Tibial artery (tissue), 4 donors: ENCODE measurements around the gene NFKBIB.
"Not testable (repeated sequence)": the region's sequence is repeated elsewhere in the genome, so short reads cannot be mapped to it uniquely, and the experiment has no call there.

Experiments used
- DNase-seq, 2 donors: peaks; one replicate each; pipeline ENCODE4 v3.0.0-alpha.2; 2019
- H3K27ac ChIP-seq, 2 donors: fragments of 200-600 bp; sonication (generic) in 1 of 2; 1 replicate in 1 of 2; 2 replicates in 1 of 2; pipeline ENCODE4 v1.5.1; 2018 to 2019; ENCODE audit warnings: mild to moderate bottlenecking in 1 of 2
- H3K27me3 ChIP-seq, 2 donors: fragments of 200-600 bp; sonication (generic) in 1 of 2; one replicate each; pipeline versions ENCODE4 v1.5.1 to v1.6.0; 2016 to 2019
- H3K36me3 ChIP-seq, 3 donors: fragments of 200-600 bp; sonication (generic) in 2 of 3; one replicate each; pipeline ENCODE4 v1.5.1; 2016 to 2019; ENCODE audit warnings: mild to moderate bottlenecking in 2 of 3
- H3K4me1 ChIP-seq, 4 donors: fragments of 200-600 bp; sonication (generic) in 2 of 4; 1 replicate in 3 of 4; 2 replicates in 1 of 4; pipeline ENCODE4 v1.5.1; 2016 to 2019
- H3K4me3 ChIP-seq, 2 donors: fragments of 200-600 bp; sonication (generic) in 1 of 2; 1 replicate in 1 of 2; 2 replicates in 1 of 2; pipeline ENCODE4 v1.5.1; 2018 to 2019; ENCODE audit warnings: mild to moderate bottlenecking in 2 of 2
- H3K9me3 ChIP-seq, 3 donors: fragments of 200-600 bp; sonication (generic) in 1 of 3; one replicate each; pipeline ENCODE4 v1.5.1; 2016 to 2019
- intact Hi-C: fragments of 100-400 bp; cut with DNase I; formaldehyde crosslinking; loops from one replicate; pipeline ENCODE4 v1.15.0; 2023; ENCODE audit warnings: low total_unique reads
- TF ChIP-seq, protein P1 (sequence below), 2 experiments: fragments of 200-600 bp in 1 of 2; fragments of 450-650 bp in 1 of 2; IDR thresholded peaks; one replicate each; pipeline ENCODE4 v1.5.1; 2017 to 2019; ENCODE audit warnings: antibody characterized with exemption in 2 of 2, mild to moderate bottlenecking in 1 of 2, moderate library complexity in 1 of 2

NFKBIB gene

DNA sequence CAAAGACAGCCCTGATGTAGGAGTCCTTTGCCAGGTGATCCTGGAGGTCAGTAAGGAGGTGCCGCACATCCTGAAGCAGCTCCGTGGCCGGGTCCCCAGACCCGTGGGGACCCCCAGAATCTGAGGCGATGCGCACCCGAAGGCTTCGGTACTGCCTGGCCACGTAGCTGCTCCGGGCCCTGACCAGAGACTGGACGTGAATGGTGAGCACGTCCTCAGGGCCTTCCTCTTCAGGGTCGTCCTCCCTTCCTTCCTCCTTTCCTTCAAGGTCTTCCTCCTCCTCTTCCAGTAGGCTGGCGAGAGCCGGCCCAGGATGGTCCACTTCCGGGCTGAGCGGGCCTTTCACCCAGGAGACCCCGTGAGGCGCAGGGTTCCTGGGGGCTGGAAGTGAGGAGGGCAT lies 29.2 kb upstream of the NFKBIB start:
- Histone ChIP-seq H3K27ac (no peak overlapping the region), H3K9me3 (no peaks in the 10 kb centered on the region), H3K36me3 (no peaks in the 10 kb centered on the region), H3K4me3 (no peak overlapping the region), H3K4me1 (peaks cover 0 to 19% (median 14%) of the 10 kb centered on the region in 4 donors), H3K27me3 (no peaks in the 10 kb centered on the region)
- TF ChIP-seq, protein P1, sequence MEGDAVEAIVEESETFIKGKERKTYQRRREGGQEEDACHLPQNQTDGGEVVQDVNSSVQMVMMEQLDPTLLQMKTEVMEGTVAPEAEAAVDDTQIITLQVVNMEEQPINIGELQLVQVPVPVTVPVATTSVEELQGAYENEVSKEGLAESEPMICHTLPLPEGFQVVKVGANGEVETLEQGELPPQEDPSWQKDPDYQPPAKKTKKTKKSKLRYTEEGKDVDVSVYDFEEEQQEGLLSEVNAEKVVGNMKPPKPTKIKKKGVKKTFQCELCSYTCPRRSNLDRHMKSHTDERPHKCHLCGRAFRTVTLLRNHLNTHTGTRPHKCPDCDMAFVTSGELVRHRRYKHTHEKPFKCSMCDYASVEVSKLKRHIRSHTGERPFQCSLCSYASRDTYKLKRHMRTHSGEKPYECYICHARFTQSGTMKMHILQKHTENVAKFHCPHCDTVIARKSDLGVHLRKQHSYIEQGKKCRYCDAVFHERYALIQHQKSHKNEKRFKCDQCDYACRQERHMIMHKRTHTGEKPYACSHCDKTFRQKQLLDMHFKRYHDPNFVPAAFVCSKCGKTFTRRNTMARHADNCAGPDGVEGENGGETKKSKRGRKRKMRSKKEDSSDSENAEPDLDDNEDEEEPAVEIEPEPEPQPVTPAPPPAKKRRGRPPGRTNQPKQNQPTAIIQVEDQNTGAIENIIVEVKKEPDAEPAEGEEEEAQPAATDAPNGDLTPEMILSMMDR (IDR thresholded peaks at IDR 0.05), result no peak
- no peak for DNase-seq
- intact Hi-C loops, result loop anchor here (10.0 kb wide), 1 partner anchor 106 kb away; no protein-coding TSS in a partner anchor

DNA sequence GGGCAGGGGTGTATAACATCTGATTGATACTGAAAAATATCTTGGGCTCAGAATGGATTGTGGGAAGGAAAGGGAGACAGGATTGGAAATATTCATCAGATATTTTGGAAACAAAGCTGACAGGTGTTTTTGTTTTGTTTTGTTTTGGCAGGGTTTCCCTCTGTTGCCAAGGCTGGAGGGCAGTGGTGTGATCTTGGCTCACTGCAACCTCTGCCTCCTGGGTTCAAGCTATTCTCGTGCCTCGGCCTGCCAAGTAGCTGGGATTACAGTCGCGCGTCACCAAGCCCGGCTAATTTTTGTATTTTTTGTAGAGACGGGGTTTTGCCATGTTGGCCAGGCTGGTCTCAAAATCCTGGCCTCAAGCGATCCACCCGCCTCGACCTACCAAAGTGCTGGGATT lies 26.4 kb upstream of the NFKBIB start:
- H3K9me3 ChIP-seq, H3K27ac ChIP-seq, H3K4me3 ChIP-seq, H3K36me3 ChIP-seq, DNase-seq, H3K27me3 ChIP-seq: not testable (repeated sequence)
- H3K4me1 ChIP-seq, result peaks cover 0 to 19% (median 14%) of the 10 kb centered on the region in 4 donors
- intact Hi-C loops, result loop anchor here (10.0 kb wide), 1 partner anchor 109 kb away; no protein-coding TSS in a partner anchor

DNA sequence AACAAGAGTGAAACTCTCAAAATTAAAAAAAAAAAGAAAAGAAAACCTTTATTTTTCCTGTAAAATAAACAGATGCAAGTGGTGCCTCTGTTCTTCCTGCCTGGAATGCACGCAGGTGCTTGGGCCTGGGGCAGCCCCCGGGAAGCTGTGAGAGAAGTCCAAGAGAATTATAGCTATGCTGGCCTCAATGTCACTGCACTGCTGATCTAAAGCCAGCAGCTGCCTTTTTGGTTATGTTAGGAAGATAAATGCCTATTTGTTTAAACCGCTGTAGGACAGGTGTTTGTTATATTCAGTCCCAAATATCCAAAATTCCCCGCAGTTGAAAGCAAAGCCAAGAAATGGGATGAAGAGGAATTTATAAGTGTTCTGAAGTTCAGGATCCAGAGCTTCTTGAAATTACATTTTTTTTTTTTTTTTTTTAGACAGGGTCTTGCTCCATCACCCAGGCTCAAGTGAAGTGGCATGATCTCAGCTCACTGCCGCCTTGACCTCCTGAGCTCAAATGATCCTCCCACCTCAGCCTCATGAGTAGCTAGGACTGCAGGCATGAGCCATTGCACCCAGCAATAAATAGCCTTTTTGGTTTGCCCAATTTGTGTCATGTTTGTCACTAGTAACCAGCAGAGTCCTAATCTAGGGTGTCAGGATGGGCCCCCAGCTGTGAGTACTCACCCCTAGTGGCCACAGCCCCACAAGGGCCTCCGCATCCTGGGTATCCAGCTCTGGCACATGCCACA lies 23.9 kb upstream of the NFKBIB start:
- Histone ChIP-seq H3K4me3 (no peak overlapping the region), H3K36me3 (peaks cover 5 to 23% (median 19%) of the 10 kb centered on the region in 3 donors), H3K9me3 (no peaks in the 10 kb centered on the region), H3K27ac (no peak overlapping the region), H3K4me1 (no peaks in the 10 kb centered on the region), H3K27me3 (no peaks in the 10 kb centered on the region)
- TF ChIP-seq, protein P1 (IDR thresholded peaks at IDR 0.05), result no peak
- DNase-seq, result no peak
- intact Hi-C loops, result loop anchor here (10.0 kb wide), 1 partner anchor 111 kb away; no protein-coding TSS in a partner anchor

DNA sequence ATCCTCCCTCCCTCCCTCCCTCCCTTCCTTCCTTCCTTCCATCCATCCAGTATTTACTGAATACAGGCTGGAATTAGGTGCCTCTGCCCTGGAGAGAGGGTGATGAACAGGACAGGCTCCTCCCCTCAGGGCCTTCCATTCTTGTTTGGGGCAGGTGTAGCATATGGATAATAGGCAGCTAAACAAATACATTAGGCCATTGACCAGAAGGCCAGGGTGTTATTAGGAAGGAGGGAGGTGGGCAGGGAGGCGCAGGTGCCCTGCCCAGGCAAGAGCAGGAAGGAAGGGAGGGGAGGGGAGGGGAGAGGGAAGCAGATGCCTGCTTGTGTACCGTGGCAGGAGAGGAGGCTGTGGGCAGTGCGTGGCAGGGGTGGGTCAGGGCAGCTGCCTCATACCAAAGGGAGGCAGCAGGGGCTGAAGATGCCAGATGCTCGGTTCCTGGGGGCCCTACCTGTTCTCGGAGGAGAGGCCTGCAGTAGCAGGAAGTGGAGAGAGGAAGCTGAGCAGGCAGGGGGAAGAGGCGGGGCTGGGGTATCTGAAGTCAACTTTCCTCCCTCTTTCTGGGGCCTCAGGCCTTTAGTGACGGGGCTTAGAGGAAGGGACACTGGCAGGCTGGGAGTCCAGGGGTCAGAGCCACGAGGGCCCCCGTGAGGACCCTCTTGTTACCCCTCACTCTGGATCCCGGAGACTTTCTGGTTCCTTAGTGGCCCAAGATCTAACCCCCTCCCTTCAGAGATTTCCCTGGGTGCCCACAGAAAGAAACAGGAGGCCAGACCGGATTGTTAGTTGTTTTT lies 21.8 kb upstream of the NFKBIB start, which contains the start of gene RINL:
Gene RINL, minus strand, starts transcription at position 495 of the 794 bp plus-strand sequence. CDS start 1,533 bp downstream, outside the sequence.
- H3K4me1 ChIP-seq, result no peaks in the 10 kb centered on the region
- no peak for DNase-seq
- H3K27me3 ChIP-seq, result no peaks in the 10 kb centered on the region
- H3K4me3 ChIP-seq, result no peak within 1 kb of the TSS
- intact Hi-C loops, result loop anchor here (10.0 kb wide), 1 partner anchor 113 kb away; no protein-coding TSS in a partner anchor
- no peaks in the 10 kb centered on the region for H3K9me3 ChIP-seq
- H3K27ac ChIP-seq, result no peak within 1 kb of the TSS
- H3K36me3 ChIP-seq, result peaks cover 20 to 44% (median 38%) of the 10 kb centered on the region in 3 donors
- TF ChIP-seq, protein P1 (IDR thresholded peaks at IDR 0.05), result no peak

DNA sequence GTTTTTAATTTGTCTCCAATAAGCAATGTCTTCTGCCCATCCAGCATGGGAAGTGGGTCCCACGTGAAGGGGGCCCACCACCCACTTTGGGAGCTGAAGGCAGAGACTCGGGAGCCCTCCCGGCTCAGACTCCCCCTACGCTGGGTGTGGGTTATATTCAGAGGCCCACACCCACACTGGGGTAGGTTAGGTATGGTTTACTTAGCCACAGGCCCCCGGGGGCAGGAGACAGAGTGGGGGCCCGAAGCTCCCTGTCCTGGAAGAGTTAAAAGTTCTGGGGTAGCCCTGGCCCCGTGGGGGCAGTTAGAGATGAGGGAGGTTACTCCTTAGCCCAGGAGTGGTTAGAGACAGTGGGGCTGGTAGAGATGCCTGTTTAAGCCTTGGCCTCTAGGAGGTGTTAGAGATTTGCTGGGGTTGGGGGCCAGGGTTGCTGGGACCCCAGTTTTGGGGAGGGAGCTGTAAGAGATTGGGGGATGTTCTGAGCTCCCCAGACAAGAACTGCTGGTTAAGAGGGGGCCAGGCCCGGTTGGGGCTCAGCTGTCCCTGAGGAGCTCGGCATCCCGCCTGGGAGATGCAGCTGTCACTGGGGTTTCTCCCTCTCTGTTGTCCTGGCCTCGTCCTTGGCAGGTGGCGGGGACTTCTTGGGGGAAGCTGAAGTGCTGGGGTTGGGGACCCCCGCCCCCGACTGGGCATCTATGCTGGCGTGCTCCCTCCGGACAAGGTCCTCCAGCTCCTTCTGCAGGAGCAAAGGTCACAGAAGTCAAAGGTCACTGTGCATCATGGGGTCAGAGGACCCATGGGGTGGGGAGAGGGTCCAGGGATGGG lies 21.0 kb upstream of the NFKBIB start:
- TF ChIP-seq, protein P1 (IDR thresholded peaks at IDR 0.05), result no peak
- no peaks in the 10 kb centered on the region for H3K4me1 ChIP-seq

More for the DNA sequence above, 21.0 kb upstream of the NFKBIB start:
- H3K27me3 ChIP-seq, result no peaks in the 10 kb centered on the region
- intact Hi-C loops, result loop anchor here (10.0 kb wide), 1 partner anchor 114 kb away; no protein-coding TSS in a partner anchor
- no peak overlapping the region for H3K4me3 ChIP-seq
- H3K9me3 ChIP-seq, result no peaks in the 10 kb centered on the region
- DNase-seq, result no peak
- H3K27ac ChIP-seq, result no peak overlapping the region
- H3K36me3 ChIP-seq, result peaks cover 27 to 53% (median 45%) of the 10 kb centered on the region in 3 donors
